K562 (cell line): ENCODE data around the gene MPZL1.

Source experiments
- FOS ChIP-seq: IDR thresholded peaks from 3 replicates; pipeline ENCODE4 v1.6.1; 2011; ENCODE audit not compliant: insufficient read length; ENCODE audit errors: extremely low read depth
- GABPA ChIP-seq: fragments of 200-800 bp; sonication (Bioruptor generic); conservative IDR thresholded peaks from 2 replicates; pipeline ENCODE4 v1.6.1; 2016; ENCODE audit warnings: low read depth, missing genetic modification characterization, missing compliant biosample characterization
- POLR2AphosphoS5 ChIP-seq: IDR thresholded peaks from 2 replicates; pipeline ENCODE4 v1.6.1; 2011; ENCODE audit warnings: mild to moderate bottlenecking, low read depth, low read length, moderate library complexity; ENCODE audit not compliant: control insufficient read depth, insufficient read depth
- PRPF4 ChIP-seq: fragments of 200-400 bp; formaldehyde crosslinking; IDR thresholded peaks from one replicate; pipeline ENCODE4 v1.6.1; 2017; ENCODE audit warnings: low read length, low read depth, mild to moderate bottlenecking; ENCODE audit not compliant: insufficient read depth, poor library complexity, severe bottlenecking
- ZNF586 ChIP-seq: fragments of 450-650 bp; formaldehyde crosslinking; conservative IDR thresholded peaks from 2 replicates; pipeline ENCODE4 v1.4.0; 2020; ENCODE audit warnings: mild to moderate bottlenecking, moderate library complexity
- TF ChIP-seq, protein P1 (sequence below): sonication (generic); formaldehyde crosslinking; IDR thresholded peaks from 2 replicates; pipeline ENCODE4 v1.8.1; 2023; ENCODE audit warnings: mild to moderate bottlenecking, missing genetic modification reagents

DNA sequence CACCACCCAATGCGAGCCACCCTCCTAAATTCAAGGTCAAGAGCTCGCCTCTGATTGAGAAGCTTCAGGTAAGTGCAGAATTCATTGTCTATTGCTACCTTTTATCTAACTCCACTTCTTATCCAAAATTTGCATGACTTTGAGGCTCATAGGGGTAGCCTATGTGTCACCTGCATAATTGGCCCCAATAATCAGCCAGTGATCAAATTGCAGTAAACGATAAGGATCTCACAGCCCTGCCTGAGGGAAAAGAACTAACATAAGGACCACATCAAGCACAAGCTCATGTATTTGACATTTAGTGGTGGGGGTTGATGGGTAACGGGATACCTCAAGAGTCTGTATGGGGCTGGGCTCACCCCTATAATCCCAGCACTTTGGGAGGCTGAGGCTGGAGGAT, 31.7 kb upstream of the MPZL1 start:
- TF ChIP-seq GABPA (tag) (no peak), POLR2AphosphoS5 (no peak), PRPF4 (no peak), FOS (no peak), ZNF586 (CRISPR knock-in tag) (no peak)
- TF ChIP-seq, protein P1, sequence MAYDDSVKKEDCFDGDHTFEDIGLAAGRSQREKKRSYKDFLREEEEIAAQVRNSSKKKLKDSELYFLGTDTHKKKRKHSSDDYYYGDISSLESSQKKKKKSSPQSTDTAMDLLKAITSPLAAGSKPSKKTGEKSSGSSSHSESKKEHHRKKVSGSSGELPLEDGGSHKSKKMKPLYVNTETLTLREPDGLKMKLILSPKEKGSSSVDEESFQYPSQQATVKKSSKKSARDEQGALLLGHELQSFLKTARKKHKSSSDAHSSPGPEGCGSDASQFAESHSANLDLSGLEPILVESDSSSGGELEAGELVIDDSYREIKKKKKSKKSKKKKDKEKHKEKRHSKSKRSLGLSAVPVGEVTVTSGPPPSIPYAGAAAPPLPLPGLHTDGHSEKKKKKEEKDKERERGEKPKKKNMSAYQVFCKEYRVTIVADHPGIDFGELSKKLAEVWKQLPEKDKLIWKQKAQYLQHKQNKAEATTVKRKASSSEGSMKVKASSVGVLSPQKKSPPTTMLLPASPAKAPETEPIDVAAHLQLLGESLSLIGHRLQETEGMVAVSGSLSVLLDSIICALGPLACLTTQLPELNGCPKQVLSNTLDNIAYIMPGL: no peak
